ACHN (cell line): ENCODE data around the gene AK2.
"Not testable (repeated sequence)": the region's sequence is repeated elsewhere in the genome, so short reads cannot be mapped to it uniquely, and the experiment has no call there.

Experiments used
- DNase-seq: peaks from one replicate; pipeline ENCODE4 v3.0.0-alpha.2; 2015
- in situ Hi-C: cut with HindIII; loops from 2 replicates; pipeline ENCODE4 v1.10.0; 2017; ENCODE audit warnings: low sequenced_read_pairs, low pct_ligation_motif_present, low pct_unique_long_range_greater_than_20kb

Gene AK2

DNA sequence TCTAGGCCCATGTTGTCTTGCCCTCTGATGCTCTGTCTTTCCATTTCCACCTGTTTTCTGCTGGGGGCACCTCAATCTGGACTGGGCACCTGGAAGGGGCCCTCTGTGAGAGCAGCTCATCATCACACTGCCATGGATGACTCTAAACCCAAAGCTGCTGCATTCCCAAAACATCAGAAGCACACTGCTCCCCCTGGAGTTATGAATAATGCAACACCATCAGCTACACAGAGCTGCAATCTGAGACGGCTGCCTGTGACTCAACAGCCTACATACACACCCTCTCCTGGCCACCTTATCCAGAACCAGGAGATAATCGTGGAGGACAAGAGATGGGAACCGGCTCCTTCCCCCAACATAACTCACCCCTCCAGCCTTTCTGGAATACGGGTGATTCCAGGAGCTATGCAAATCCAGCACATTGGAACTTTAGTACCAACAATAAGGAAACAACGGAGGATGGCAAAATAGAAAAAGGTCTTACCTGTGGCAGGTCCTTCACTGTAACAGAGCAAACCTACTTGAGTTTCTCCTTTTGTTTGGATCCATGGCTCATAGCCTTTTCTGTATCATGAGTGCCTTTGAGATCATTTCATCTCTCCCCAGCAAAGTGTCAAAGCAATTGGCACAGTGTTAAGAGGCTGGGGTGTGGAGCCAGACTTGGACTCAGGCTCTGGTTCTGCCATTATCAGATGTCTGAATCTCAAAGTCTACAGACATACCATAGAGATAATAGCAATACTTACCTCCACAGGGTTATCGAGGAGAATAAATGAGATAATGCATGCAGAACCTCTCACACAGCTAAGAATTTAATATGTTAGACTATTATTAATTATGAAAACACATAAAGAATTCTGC lies 29.3 kb downstream of the AK2 start:
- in situ Hi-C loops: no loop called here

DNA sequence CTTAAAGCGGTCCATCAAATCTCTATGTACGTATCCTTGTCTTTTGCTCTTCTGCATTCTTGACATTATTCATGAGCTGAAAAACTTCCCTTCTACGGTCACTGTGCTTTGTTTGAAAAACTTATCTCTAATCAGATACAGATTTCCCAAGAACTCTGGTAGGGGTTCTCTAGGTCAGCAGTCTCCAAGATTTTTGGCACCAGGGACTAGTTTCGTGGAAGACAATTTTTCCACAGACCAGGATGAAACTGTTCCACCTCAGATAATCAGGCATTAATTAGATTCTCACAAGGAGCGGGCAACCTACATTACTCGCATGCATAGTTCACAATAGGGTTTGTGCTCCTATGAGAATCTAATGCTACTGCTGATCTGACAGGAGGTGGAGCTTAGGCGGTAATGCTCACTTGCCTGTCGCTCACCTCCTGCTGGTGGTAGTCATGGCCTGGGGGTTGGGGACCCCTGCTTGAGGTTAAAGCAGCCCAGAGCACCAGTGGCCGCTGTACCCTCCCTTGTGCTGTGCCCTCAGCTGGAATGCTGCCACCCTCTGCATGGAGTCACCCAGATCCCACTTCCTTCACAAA lies 30.8 kb downstream of the AK2 start:
- in situ Hi-C loops: no loop called here
- DNase-seq: no peak

More for the DNA sequence above, 29.3 kb downstream of the AK2 start:
- peak; percentile 79 for DNase-seq

DNA sequence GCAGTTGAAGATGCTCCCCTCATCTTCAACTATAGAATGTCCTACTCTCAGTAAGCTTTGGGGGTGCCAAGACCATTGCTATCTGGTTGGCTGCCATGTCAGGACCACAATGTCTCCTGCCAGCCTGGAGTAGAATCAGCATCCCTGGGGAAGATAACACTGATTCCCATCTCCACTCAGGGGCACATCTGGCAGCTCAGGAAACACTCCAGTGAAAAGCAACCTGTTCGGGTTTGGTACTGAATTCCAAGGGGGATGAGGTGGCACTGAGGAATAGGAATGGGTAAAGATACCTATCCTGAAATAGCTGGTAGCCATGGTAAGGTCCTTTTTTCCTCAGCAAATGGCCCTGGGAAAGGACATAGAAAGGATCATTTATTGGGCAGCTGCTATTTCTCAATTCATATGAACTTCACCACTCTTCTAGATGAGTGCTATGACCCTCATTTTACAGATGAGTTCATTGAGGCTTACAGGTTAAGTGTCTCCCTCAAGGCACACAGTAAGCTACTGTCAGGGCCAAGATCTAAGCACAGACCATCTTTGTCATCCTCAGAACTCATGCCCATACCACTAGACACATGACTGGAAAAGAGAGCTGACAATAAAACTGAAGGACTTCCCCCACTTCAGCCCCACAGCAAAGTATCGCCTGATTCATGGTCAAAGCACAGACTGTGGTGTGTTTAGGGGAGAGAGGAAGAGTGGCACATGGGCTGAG lies 31.4 kb downstream of the AK2 start:
- DNase-seq: no peak
- in situ Hi-C loops: no loop called here

DNA sequence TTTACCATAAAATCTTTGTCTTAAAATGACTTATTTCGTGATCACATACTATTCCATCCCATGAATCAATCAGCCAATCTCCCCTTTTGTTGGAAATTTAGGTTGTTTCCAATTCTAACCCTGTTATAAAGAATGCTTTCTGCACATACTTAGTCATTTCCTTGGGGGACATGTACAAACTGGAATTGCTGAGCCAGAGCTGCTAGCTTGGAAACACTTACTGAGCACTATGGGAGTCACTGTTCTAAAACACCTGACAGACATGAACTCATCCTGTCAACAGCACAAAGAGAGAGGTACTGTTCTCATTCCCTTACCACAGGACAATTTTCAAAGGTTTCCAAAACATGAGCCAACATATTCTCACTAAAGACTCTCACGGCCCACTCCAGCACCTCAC lies 32.1 kb downstream of the AK2 start:
- in situ Hi-C loops: no loop called here
- DNase-seq: no peak

DNA sequence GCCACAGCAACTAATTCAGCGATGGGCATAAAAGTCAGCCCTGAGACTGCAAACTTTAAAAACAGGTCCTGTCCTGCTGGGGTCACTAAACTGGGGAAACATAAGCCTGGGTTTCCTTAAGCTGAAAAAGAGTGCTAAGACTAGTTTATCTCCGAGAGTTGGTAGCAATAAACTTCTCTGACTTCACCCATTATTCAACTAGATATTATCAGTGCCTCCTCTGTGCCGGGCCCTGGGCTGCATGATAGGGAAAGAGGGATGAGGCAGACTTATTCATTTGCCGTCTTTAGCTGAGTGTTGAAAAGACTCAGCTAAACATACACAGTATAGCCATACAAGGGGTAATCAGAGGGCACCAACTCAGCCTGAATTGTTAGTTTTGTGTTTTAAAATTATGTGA lies 33.0 kb downstream of the AK2 start:
- in situ Hi-C loops: no loop called here
- DNase-seq: no peak

DNA sequence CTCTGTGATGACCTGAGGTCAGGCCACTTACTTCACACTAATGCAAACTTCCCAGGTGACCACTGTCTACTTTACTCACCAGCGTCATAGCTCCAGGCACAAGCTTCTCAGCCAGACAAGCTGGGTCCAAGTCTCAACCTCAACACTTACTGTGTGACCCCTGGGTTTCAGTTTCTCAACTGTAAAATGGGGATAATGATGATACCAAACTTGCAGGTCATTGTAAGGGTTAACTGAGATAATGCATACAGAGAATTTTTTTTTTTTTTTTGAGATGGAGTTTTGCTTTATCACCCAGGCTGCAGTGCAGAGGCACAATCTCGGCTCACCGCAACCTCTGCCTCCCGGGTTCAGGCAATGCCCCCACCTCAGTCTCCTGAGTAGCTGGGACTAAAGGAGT lies 34.7 kb downstream of the AK2 start:
- no peak for DNase-seq
- in situ Hi-C loops: no loop called here

DNA sequence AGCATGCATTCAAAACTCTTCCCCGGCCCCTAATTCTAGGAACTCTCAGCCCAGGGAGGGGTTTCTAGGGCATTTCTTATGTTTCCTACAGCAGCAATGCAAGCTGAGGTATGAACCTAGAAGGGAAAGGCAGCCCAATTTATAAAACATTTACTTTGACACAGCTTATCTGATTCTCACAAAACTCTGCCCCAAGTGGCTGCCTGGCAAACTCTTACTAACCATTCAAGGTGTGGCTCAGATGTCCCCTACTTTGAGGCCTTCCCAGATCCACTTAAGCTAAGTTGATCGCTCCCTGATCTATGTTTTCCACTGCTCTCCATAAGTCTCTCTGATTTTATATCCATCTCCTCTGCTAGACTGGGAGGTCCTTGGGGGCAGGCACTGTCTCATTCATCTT lies 35.4 kb downstream of the AK2 start:
- in situ Hi-C loops: no loop called here
- no peak for DNase-seq

DNA sequence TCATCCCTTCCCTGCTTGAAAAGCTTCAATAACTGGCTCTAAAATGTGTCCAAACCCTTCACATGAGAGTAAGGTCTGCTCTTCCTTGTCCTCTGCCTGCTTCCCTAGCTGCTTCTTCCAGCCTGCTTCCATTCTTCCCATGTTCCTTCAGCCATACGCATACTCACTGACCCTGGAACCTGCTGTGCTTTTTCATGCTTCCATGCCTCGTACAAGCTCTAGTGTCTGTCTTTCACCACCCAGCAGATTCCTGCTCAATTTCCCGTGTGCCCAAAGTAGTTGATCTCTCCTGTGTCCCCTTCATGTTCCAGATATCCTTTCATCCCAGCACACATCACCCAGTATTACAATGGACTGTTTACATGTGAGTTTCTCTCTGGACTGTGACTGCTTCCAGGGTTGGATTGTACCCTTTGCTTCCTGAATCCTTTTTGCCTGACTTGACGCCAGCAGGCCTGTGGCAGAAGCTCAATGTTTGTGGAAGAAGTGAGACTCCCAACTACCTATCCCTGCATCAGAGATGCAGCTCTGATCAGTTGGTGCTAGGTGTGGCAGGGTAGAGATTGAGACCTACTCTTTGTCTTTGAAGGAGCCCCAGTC lies 36.2 kb downstream of the AK2 start:
- in situ Hi-C loops: no loop called here
- no peak for DNase-seq

DNA sequence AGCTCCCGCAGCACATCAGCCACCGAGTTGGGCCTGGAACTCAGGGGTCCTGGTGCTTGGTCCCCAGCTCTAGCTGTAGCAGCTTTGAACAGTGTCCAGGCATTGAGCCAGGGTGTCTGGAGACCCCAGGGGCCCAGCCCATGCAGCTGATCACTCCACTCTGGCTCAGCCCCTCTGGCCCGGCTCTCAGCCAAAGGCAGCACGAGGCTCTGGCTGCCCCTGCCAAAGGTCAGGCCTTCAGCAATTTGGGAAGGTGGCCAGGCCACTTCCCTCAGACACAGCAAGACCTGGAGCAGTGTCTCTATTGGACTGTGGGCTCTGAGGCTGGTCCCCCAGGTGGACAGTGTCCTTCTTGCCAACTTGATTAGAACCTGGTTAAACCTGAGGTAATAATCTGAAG lies 37.7 kb downstream of the AK2 start:
- in situ Hi-C loops: no loop called here
- no peak for DNase-seq

DNA sequence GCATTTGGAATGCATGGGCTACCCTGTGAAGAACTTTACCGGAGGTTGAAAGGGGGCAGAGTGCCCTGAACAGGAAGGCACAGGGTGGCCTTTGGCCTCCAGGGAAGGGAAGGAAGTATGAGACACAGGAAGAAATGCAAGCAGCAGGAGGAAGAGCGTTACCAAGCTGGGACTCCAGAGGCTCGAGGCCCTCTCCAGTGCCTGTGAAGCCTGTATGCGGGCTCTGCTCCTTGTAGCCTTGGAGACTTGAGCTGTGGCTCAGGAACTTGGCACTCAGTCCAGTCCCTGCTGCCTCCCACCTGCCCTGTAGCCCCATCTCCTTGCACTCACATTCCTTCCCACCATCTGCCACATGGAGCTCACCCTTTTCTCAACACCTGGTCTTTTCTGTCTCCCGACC lies 38.6 kb downstream of the AK2 start:
- in situ Hi-C loops: no loop called here
- no peak for DNase-seq

DNA sequence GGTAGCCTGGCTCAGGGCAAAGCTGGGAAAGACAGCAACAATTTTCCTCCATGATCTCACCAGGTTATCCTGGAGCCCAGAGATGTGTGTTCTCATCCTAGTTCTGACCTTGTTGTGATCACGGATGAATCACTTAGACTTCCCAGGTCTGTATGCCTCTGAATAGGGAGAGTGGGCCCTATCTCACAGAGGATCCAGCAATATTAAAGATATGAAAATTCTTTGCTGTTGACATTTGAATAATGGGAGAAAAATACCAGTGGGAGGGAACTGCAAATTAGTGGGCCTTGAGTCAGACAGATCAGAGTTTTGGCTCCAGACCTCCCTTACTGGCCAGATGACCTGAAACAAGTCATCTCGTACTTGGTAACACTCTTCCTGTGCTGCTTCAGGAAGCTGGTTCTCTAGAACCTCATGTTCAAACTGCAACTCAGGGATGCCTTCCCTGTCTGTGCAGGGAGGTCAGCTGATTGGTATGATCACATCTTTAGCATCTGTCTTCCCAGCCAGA lies 39.2 kb downstream of the AK2 start:
- in situ Hi-C loops: no loop called here
- no peak for DNase-seq

DNA sequence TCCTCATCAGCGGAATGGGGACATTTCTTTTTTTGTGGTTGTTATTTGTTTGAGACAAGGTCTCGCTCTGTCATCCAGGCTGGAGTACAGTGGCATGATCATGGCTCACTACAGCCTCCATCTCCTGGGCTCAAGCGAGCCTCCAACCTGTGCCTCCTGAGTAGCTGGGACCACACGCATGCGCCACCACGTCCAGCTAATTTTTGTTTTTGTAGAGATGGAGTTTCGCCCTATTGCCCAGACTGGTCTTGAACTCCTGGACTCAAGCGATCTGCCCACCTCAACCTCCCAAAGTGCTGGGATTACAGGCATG lies 43.4 kb downstream of the AK2 start:
- in situ Hi-C loops, DNase-seq: not testable (repeated sequence)

DNA sequence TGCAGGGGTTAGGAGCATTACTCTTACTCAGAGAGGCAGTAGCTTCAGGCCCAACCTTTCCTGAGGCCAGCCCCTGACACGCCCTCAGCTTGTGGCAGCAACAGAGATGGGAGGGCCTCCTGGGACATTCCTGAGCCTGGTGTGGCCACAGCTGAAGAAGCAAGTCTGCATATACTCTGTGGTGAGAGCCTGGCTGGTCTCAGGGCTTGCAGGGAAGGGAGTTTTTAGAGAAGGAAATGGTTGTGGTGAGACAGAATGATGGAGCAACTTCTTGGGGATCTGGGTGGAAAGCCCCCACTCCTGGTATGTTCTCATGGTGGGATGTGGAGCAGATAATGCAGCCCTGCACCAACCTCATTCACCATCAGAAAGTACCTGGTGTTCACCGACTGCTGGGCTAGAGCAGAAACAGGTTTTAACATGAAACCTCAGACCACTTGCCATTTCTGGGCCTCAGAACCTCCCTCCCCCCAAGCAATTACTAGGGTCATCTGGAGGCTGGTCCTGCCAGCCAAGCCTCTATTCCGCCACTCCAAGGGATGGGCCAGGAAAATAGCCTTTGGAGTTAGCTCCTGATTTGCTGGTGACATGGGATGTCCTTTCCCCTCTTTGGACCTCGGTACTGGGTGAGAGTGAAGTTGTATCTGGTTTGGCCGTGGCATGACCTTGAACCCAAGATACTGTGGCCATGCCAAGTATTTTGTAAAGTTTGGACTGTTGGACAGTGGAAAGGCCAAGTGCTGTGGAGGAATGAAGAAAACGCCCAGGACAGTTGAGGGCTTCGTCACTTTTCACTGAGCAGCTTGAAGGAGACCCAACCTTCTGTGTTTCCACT lies 44.0 kb downstream of the AK2 start:
- peak; percentile 89 for DNase-seq
- in situ Hi-C loops: no loop called here

DNA sequence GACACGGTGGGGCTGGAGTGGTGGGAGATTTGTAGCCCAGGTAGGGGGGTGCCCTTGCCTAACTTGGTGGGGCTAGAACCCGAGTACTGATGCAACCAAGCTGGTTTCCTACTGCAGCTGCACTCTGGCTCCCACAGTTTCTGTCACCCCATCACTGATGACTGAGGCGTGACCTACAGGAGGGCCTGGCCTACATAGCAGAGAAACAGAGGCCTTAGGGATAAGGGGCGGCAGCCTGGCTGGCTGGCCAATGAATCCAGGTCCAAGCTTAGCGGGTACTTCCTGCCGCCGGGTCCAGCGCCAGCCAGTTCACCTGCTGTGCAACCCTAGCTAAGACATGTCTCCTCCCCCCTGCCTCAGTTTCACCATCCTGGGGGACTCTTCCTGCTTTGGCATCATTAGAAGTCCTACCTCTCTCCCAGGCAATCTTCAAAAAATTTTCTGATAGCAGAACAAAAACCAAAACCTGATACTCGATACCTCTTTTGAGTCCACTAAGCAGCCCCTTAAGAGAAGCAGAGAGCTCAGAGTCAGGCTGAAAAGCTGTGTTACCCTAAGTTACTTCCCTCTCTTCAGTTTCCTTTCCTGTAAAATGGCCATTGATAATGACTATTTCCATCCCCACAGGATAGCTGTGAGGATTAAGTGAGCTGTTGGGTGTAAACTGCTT lies 44.7 kb downstream of the AK2 start:
- in situ Hi-C loops: no loop called here

DNA sequence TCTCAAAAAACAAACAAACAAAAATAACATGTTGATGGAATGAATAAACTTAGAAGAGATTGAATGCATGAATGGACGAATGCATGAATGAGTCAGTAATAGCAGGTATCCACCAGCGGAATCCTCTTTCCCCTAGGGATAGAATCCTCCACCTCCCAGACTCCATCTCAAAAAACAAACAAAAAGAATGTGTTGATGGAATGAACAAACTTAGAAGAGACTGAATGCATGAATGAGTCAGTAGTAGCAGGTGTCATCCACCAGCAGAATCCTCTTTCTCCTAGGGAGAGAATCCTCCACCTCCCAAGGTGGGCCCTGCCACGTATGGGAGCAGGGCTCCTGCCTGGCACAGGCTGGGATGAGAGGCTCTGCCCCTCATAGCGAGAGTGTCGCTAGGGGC lies 45.3 kb downstream of the AK2 start:
- peak; percentile 22 for DNase-seq

More for the DNA sequence above, 44.7 kb downstream of the AK2 start:
- DNase-seq: no peak

DNA sequence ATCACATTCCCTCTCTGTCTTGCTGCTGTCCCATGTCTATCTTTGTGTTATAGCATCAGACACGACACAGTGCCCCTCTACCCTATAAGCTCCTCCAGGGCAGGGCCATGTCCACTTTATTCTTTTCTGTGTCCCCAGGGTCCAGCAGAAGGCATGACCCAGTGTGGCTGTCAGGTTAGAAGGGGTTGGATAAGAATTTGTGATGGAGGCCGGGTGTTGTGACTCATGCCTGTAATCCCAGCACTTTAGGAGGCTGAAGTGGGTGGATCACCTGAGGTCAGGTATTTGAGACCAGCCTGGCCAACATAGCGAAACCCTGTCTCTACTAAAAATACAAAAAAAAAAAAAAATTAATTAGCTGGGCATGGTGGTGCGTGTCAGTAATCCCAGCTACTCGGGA lies 45.8 kb downstream of the AK2 start:
- in situ Hi-C loops: no loop called here

More for the DNA sequence above, 45.3 kb downstream of the AK2 start:
- in situ Hi-C loops: no loop called here

DNA sequence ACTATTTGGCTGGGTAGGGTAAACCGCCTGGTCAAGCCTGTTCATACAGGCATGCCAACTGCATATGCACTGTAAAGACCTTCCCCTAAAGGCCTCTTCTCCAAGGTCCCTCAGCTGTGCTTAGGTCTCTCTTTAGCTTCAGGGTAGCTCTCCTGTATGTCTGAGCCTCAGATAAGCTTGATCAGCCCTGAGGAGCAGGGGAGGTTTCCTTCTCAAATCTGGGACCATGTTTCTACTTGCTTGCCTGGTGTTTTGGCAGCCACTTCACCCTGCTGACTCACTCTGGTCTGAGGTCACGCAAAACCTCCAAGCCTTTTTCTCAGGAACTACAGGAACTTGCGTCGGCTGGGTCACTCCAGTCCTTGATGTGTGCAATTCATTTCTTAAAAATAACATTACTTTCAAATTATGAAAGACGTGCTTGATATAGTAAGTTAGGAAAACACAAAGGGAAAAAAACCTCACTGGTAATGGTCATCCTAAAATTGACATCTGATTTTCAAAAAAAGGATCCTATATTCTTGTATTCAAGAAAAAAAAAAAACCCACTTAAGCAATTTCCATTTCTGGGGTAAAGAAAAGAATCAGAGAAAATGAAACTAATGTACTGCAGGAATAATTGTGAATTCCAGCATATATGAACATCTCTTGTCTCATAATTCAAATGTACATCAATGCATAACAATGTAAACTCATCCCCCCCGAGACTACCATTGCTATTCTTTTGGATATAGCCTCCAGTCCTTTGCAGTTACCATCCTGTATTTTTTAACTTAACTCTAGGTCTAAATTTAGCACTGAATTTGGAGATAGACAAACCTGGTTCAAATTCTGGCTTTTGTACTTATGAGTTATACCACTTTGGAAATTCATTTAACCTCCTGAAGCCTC lies 47.3 kb downstream of the AK2 start:
- DNase-seq: peak; percentile 88
- in situ Hi-C loops: no loop called here

More for the DNA sequence above, 45.8 kb downstream of the AK2 start:
- DNase-seq: no peak
